Ammon's horn (tissue), 1 donor: ENCODE measurements around the gene PKP3.
"Not testable (repeated sequence)": the region's sequence is repeated elsewhere in the genome, so short reads cannot be mapped to it uniquely, and the experiment has no call there.

Experiments
- DNase-seq: peaks from one replicate; pipeline ENCODE4 v3.0.0-alpha.2; 2016; ENCODE audit warnings: low spot score

Gene PKP3

DNA sequence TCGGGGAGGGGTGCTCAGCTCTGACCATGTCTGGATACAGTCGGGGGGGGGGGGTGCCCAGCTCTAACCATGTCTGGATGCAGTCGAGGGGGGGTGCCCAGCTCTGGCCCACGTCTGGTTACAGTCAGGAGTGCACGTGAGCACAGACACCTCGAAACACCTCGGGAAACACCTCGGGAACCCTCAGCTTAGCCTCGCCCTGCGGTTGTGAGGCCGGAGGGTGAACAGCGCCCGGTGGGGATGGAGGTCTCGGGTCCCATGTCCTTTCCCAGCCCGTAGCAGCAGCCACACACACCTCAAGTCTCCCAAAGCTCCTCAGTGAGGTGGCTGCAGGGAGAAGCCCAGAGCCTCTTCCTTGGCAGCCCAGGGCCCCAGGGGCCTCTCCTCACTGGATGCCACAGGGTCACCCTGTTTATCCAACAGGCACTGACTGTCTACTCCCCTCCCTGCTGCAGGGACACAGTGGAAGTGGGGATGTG is 18.7 kb downstream of the PKP3 start:
- no peak for DNase-seq

DNA sequence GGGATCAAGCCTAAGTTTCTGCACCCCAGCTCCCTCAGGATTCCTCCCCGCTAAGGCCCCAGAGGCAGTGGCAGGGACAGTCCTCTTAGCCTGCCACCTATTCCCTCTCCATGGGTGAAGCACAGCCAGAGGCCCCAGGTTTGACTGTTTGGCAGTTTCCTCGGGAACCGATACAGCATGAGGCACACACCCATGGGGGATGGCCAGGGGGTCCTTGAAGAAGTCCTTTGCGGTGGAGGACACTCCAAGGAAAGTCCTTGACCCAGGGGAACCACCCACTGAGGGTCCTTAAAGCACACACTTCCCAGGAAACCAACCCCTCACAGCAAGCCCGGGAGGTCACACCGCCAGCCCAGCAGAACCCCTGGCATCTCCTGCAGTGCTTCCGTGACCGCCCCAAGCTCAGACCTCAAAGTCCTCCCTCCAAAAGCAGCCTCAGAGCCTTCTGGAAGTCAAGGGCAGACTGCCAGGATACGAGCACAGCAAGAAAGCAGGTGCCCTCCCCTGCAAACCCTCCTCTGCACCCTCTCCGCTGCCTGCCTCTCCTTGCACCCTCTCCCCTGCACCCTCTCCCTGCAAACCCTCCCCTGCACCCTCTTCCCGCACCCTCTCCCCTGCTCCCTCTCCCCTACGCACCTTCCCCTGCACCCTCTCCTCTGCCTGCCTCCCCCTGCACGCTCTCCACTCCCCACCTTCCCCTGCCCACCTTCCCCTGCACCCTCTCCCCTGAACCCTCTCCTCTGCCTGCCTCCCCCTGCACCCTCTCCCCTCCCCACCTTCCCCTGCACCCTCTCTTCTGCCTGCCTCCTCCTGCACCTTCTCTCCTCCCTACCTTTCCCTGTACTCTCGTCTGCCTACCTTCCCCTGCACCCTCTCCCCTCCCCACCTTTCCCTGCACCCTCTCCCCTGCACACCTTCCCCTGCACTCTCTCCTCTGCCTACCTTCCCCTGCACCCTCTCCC is 19.4 kb downstream of the PKP3 start:
- no peak for DNase-seq

DNA sequence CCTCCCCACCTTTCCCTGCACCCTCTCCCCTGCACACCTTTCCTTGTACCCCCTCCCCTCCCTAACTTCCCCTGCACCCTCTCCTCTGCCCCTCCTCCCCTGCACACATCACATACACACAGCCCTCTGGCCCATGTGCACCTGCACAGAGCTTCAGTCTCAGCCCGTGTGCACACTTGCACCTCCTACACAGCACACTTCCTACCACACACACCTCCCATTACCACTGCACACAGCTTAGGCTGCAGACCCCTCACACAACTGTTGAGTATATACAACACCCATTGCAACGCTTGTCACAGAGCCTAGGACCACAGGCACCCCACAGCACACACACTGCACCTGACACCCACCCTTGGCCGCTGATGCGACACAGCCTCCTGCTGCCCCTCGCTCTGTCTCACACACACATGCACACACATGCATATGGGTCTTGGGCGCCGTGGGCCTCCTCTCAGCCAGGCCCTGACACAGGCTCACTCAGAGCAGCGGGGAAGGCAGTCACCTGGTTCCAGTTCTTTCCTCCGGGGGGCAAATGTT is 20.4 kb downstream of the PKP3 start:
- no peak for DNase-seq

DNA sequence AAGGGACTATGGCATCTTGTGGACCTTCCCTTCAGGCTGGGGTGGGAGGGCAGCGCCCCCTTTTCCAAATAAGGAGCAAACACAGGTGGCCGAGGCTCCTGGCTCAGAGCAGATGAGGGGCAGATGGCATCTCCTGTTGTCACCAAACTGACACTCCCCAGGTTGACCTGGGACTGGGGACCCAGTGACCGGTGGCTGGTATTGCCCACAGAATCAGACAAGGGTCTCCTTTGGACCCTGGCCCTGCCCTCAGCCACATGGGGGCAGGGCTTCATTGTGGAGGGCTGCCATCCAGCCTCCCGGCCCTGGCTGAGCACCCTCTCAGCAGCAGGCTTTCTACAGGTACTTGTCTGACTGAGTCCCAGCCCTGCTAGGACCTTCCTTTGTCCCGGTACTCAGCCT is 21.6 kb downstream of the PKP3 start:
- DNase-seq, result no peak

DNA sequence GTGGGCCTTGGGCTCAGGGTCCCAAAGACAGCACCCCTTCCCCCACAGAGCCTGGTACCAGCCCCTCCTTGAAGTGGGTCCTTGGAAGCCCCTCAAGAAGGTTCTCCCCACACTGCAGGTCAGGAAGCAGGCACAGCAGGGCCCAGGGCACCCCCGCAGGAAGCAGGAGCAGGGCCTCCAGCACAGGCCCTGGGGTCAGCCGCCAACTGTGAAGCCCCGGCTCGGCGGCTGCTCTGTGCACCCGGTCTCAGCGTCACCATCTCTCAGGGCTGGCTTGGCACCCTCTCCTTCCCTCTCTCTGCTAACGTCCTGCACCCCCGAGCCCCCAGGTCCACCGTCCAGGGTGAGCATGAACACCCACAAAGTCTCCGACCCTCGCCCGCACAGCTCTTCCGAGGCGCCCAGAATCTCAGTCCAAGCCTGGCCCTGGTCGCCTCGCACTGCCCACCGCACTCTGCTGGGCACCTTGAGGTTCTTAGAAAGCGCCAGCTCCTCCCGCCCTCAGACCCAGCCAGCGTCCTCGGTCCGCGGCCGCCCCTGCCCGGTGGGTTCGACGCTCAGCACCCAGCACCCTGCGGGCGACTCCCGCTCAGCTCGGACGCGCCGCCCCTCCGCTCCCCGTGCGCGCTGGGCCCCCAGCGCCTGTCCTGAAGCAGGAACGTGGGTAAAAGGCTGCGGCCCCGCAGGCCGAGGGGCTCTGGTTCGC is 22.2 kb downstream of the PKP3 start:
- DNase-seq, result no peak

DNA sequence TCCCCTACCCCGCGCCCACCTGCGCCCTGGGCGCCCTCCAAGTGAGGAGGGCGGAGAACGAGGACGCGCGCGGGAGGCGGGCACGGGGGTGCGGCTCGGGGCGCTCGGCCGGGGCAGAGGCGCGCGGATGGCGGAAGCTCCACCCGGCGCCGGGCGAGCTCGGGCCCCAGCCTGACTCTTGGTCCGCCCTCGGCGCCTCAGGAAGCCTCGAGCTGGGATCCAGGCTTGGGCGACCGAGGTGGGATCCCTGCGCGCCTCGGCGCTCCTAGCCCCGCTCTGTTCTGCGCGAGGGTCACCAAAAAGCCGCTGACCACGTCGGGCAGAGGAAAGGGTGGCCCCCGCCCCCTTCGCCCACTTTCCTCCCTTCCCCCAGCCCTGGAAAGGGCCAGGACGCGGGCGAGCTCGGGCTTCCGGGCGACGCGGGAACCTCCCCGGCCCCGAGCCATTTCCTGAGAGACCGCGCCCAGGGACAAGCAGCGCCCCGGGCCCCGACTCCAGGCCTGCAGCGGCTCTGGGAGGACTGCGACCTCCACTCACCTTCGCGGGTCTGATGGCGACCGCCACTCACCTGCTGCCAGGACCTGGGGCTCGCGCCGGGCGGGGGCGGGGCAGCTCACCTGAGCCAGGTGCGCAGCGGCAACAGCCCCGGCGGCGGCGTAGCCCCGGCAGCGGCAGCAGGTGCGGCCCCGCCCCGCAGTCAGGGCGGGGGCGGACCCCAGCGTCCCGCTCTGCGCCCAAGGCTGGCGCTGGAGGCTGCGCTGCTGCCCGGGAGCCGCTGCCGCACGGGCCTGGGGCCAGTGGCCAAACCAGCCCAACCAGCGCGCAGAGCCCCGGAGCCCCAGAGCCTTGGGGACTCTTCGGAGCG is 23.0 kb downstream of the PKP3 start:
- no peak for DNase-seq

DNA sequence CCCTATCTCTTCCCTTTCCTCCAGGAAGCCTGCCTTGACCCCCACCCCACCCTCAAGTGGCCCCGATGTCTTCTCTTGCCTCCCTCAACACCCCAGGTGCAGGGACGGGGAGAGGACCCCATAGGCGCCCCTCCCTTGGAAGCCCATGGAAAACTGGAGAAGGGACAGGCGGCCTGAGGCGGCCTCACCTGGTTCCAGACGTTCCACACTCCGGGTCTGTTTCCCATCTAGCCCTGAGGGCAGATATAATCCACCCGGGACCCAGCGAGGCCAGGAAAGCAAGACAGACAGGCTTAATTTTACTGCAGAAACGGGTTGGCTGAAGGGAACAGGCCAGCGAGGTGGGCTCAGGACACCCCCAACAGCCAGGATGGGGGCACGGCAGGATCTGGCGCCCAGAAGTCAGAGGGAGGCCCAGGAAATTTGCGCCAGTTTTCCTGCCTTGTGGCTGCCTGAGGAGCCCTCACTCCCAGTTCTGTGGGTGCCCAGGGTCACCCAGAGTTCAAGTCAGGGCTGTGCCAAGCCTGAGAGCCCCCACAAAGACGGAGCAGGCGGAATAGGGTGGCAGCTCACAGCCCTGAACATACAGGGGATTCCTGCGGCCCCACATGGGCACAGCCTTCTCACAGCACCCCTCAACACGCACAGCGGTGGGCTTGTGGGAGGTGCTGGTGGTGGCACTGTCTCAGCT is 23.8 kb downstream of the PKP3 start:
- no peak for DNase-seq

DNA sequence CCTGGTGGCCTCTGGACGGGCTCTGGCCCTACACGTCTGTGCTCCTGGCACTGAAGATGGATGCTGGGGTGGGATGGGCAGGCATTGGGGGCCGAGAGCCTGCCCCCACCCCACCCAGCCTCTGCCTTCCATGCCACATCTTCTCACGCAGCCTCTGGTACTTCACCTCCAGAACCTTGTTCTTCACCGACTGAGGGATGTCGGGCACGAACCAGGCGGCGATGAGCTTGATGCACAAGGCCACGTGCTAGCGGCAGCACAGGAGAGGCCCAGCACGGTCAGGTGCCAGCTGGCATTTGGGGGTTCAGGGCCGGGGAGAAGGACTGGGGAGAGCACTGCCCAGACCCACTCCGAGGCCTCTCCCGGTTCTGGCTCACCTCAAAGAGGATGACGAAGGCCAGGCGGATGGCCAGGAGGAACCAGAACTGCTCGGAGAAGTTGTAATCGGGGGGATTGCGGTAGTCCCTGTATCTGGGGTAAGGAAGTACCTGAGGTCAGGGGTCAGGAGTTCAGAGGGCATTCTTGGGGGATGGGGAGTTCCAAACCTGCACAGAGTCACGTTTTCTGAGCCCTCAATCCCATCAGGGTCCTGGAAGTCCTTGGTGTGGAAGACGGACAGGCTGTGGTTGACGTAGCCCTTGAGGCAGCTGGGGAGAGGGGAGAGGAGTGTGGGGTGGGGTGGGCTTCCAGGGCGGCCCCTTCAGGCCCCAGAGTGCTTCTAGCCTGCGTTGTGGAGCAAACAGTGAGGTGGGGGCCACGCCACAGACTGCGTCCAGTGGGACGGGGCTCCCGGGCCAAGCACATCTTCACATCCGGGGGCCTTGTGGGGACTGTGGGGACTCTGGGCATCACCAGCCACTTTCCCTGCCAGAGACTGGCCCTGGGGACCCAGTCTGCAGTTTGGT is 24.6 kb downstream of the PKP3 start:
- DNase-seq, result no peak

DNA sequence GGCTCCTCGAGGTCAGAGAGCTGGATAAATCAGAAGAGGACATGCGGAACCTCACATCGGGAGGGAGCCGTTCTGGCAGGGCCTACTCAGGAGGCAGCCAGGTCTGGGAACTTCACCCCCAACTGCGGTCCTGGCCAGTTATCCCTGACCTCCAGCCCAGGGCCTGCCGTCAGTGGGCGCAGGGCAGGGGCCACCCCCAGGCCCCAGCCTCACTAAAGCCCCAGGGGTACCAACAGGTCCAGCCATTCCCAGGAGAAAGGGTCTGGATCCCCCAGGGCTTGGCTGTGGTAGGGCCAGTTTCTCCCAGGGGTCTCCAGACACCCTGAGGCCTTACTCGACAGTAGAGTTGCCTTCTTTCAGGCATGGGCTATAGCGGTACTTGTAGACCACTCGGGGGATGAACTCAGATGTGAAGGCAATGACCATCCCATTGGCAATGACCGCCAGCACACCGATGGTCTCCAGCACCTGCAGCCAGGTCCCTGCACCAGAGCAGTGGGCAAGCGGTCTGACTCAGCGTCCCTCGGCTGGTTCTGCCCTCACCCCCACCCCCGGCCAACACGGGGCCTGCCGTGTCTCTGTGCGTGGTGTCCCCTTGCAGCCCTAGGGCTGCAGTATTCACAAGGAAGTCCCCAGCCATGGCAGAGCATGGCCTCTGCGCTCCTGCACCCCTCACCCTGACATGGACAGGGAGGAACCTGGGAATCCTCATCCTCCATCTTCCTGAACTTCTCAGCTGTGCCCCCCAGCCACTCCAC is 25.4 kb downstream of the PKP3 start:
- no peak for DNase-seq

DNA sequence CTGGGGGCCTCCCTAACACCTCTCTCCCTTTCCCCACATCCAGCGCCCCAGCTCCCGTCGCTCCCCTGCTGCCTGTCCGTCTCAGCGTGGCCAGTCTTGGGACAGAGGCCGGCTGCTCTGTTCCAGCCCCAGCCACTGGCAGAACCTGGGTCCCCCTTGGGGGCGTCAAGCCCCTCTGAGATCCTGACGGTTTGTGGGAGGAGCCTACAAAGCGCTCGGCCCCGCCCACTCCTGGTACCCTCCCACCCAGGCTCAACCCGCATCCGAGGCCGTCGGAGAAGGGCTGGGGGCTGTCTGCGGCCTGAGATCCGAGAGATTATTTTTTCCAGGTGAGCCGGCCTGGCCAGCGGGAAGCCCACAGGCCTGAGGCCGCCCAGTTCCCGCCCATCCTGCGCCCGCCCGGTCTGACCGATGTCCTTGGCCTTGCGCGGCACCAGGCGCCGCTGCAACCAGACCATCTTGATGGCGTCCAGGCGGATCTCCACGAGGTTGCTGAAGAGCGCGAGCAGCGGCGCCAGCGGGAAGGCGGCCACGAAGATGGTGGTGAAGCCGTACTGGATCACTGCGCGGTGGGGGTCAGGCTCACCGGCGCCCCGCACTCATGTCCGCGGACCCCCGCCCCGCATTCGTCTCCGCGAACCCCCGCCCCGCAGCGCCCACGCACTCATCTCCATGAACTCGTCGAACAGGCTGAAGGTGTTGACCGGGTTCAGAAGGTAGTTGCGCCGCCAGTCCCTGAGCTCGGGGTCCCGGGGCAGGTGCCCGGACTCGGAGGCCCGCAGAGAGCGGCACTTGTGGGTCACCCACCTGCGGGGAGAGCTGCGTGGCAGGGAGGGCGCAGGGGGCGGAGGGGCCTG is 26.3 kb downstream of the PKP3 start:
- no peak for DNase-seq

DNA sequence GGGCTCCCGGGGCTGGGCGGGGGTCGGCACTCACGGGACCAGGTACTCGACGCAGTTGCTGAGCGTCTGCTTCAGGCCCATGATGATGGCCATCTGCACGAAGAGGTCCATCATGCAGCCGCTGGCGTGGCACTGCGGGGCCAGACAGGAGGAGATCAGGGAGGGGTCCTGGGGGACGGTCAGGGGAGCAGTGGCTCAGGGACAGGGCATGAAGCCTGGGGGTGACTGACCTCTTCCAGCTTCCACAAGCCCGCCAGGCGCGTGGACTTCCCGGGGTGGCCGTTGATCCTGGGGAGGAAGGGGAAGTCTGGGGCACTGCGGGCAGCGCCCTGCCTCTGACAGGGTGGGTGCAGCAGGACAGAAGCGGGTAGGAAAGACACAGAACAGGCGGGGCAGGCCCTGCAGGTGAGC is 26.9 kb downstream of the PKP3 start:
- DNase-seq, result no peak

DNA sequence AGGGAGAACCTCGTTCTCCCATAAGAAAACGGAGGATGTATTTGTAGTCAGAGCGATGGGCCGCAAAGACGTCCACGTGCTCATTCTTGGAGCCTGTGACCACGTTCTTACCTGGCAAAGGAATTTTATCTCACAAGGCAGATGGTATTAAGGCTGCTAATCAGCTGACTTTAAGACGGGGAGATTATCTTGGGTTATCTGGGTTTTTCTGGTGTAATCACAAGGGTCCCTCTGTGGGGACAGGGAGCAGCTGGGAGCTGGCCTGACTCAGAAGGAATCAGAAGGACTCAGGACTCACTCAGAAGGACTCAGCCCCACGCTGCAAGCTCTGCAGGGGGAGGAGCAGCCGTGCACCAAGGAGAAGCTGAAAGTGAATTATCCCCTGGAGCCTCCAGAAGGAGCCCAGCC is 28.2 kb downstream of the PKP3 start:
- DNase-seq, result no peak

DNA sequence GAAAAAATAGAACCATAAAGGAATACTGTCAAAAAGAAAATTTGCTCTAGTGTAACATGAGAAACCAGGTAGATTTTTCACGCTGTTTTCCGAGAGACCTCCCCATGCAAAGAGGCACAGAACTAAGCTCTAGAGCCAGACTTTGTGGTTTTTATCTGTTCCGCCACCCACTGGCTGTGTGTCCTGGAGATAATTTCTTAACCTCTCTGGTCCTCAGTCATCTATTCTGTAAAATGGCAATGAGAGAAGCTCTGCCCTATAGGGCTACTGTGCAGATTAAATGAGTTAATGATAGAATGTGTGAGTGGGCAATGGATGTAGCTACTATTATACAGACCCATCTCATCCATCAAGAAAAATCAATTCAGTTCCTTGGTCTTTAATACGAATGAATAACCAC is 30.2 kb downstream of the PKP3 start:
- no peak for DNase-seq

DNA sequence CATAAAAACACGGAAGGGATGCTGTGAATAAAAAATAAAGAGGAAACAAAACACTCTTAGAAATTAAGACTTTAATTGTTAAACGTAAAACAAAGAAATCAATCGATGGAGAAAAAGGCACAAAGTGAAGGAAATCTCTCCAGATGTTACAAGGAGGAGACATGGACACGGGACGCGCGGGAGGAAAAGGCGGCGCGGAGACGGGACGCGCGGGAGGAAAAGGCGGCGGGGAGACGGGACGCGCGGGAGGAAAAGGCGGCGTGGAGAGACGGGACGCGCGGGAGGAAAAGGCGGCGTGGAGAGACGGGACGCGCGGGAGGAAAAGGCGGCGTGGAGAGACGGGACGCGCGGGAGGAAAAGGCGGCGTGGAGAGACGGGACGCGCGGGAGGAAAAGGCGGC is 30.8 kb downstream of the PKP3 start:
- DNase-seq, result not testable (repeated sequence)

DNA sequence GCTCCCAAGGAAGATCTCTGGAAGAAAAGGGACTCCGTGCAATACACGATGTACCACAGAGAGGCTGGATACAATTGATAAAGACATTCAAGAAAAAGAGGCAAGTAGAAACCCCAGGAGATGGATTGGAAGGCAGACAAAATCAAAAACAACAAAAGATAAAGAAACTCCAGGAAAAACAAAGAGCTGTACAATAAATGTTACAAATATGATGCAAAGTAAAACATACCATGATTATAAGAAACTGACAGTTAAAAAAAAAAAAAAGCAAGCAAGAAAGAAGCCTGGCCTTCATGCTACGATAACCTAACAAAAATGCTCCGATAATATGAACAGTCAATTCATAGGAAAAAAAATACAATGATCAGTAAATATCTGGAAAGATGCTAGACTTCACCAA is 31.3 kb downstream of the PKP3 start:
- DNase-seq, result no peak

DNA sequence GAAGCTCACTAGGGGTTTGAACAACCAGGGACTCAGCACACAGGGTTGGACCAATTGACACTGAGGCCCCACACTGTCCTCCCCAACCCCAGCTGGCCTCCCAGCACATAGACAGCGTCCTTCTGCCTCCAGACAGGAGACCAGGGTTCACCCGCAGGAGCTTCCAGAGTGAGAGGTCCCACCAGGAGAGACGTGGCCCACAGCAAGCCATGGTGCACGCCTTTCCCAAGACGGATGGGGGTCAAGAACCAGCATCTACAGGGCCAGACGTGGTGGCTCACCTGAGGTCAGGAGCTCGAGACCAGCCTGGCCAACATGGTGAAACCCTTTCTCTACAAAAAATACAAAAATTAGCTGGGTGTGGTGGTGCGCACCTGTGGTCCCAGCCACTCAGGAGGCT is 32.8 kb downstream of the PKP3 start:
- no peak for DNase-seq

DNA sequence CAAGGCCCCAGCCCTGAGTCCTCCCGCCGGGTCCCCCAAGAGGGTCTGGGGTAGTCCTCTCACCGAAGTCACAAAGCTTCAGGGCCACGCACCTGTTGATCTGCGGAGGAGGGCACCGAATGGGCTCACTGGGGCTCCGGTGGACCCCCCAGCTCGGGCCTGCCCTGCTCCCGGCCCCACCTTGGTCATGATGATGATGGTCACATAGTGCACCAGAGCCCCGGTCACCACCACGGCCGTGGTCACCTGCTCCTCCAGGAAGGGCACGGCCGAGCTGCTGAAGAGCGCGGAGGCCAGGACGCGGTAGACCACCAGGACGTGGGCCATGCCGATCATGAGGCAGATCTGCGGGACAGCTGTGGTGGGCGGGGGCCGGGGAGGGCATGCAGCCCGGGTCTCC is 34.3 kb downstream of the PKP3 start:
- DNase-seq, result no peak

DNA sequence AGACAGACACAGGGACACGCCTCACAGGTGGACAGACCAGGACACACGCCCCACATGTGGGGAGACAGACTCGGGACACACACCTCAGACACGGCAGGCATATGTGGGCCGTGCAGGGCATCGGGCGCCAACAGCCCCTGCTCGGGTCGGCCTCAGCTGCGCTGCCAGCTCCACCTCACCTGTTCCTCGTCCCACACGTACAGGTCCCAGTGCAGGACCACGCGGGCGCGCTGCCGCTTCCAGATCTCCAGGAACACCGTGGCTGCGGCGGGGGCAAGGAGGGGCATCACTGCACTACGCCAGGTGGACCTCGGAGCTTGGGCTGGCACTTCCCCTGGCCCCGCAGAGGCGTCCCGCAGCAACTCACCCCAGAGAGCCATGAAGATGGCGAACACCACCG is 35.4 kb downstream of the PKP3 start:
- DNase-seq, result no peak
